WTC11 (cell line): ENCODE data around the gene LMOD2. TPM values are rescaled to one million over a fixed set of nuclear protein-coding genes. Genes with fewer than 3 reads are reported as not detected.

Experiments
- ATAC-seq: fragments of 200-7000 bp; cut with Tn5 transposase; 2 replicates; pipeline ENCODE4 v1.10.0; 2021; ENCODE audit warnings: mild to moderate bottlenecking, moderate library complexity
- CTCF ChIA-PET: fragments of 300-600 bp; sonication (Branson Sonifier 250); formaldehyde crosslinking; loops from one replicate; lab custom pipeline; 2021; ENCODE audit warnings: antibody characterized with exemption; lab: Charles Lee
- POLR2A ChIA-PET: fragments of 350-600 bp; sonication (Branson Sonifier 250); formaldehyde crosslinking; loops from one replicate; lab custom pipeline; 2021; ENCODE audit warnings: antibody characterized with exemption; lab: Charles Lee
- DNase-seq: peaks from one replicate; pipeline ENCODE4 v3.0.0; 2021; ENCODE audit warnings: low spot score
- H3K27ac Mint-ChIP-seq: 2 replicates; pipeline ENCODE4 v1.8.0; 2021; ENCODE audit warnings: mixed read lengths
- H3K27me3 Mint-ChIP-seq: 2 replicates; pipeline ENCODE4 v1.8.0; 2021; ENCODE audit warnings: low read depth, mild to moderate bottlenecking, moderate library complexity, mixed read lengths
- H3K36me3 Mint-ChIP-seq: 2 replicates; pipeline ENCODE4 v1.8.0; 2021; ENCODE audit warnings: mixed read lengths
- H3K4me1 Mint-ChIP-seq: 2 replicates; pipeline ENCODE4 v1.8.0; 2022; ENCODE audit warnings: mixed read lengths
- H3K4me3 Mint-ChIP-seq: 2 replicates; pipeline ENCODE4 v1.8.0; 2021; ENCODE audit warnings: mild to moderate bottlenecking, moderate library complexity, mixed read lengths
- H3K9me3 Mint-ChIP-seq: 2 replicates; pipeline ENCODE4 v1.8.0; 2021; ENCODE audit warnings: mixed read lengths
- CREB1 ChIP-seq: sonication (generic); formaldehyde crosslinking; IDR thresholded peaks from 2 replicates; pipeline ENCODE4 v1.8.0; 2023; ENCODE audit warnings: mild to moderate bottlenecking, missing genetic modification reagents
- CREM ChIP-seq: sonication (generic); formaldehyde crosslinking; IDR thresholded peaks from 2 replicates; pipeline ENCODE4 v1.8.1; 2022; ENCODE audit warnings: mild to moderate bottlenecking, missing genetic modification reagents, moderate library complexity
- EMX1 ChIP-seq: fragments of 250-450 bp; sonication (Bioruptor Pico); IDR thresholded peaks from 2 replicates; pipeline ENCODE4 v1.8.0; 2021; ENCODE audit warnings: mild to moderate bottlenecking
- ETV6 ChIP-seq: sonication (generic); formaldehyde crosslinking; IDR thresholded peaks from 2 replicates; pipeline ENCODE4 v1.8.1; 2022; ENCODE audit warnings: mild to moderate bottlenecking, missing genetic modification reagents
- GABPB1 ChIP-seq: sonication (generic); formaldehyde crosslinking; IDR thresholded peaks from 2 replicates; pipeline ENCODE4 v1.8.1; 2023; ENCODE audit warnings: mild to moderate bottlenecking, missing genetic modification reagents
- GRHL2 ChIP-seq: fragments of 250-450 bp; sonication (Bioruptor Pico); IDR thresholded peaks from 2 replicates; pipeline ENCODE4 v1.8.0; 2022; ENCODE audit warnings: mild to moderate bottlenecking, moderate library complexity; ENCODE audit not compliant: insufficient replicate concordance, severe bottlenecking
- MYBL2 ChIP-seq: sonication (generic); formaldehyde crosslinking; IDR thresholded peaks from 2 replicates; pipeline ENCODE4 v1.8.1; 2023; ENCODE audit warnings: mild to moderate bottlenecking, moderate library complexity, missing genetic modification reagents
- NR1H2 ChIP-seq: sonication (generic); formaldehyde crosslinking; IDR thresholded peaks from 2 replicates; pipeline ENCODE4 v1.9.0; 2021; ENCODE audit warnings: mild to moderate bottlenecking, moderate library complexity, missing genetic modification reagents
- SMAD4 ChIP-seq: sonication (generic); formaldehyde crosslinking; IDR thresholded peaks from 2 replicates; pipeline ENCODE4 v1.8.0; 2022; ENCODE audit warnings: mild to moderate bottlenecking, missing genetic modification reagents
- SOX15 ChIP-seq: fragments of 250-450 bp; sonication (Bioruptor Pico); IDR thresholded peaks from 2 replicates; pipeline ENCODE4 v1.9.0; 2021; ENCODE audit warnings: mild to moderate bottlenecking
- SP1 ChIP-seq: sonication (generic); formaldehyde crosslinking; conservative IDR thresholded peaks from 2 replicates; pipeline ENCODE4 v1.8.1; 2022; ENCODE audit warnings: missing genetic modification reagents
- TP53 ChIP-seq: sonication (generic); formaldehyde crosslinking; IDR thresholded peaks from 2 replicates; pipeline ENCODE4 v1.8.1; 2023; ENCODE audit warnings: mild to moderate bottlenecking, missing genetic modification reagents
- ZBTB21 ChIP-seq: sonication (generic); formaldehyde crosslinking; IDR thresholded peaks from 2 replicates; pipeline ENCODE4 v1.8.1; 2023; ENCODE audit warnings: mild to moderate bottlenecking, missing genetic modification reagents, borderline replicate concordance
- ZNF219 ChIP-seq: sonication (generic); formaldehyde crosslinking; IDR thresholded peaks from 2 replicates; pipeline ENCODE4 v1.8.0; 2023; ENCODE audit warnings: missing genetic modification reagents, mild to moderate bottlenecking, borderline replicate concordance
- ZNF317 ChIP-seq: sonication (generic); formaldehyde crosslinking; IDR thresholded peaks from 2 replicates; pipeline ENCODE4 v1.8.1; 2023; ENCODE audit warnings: low read depth, mild to moderate bottlenecking, moderate library complexity, missing genetic modification reagents, borderline replicate concordance
- total RNA-seq: library from RNA; stranded (reverse); gene quantifications from 3 replicates; pipeline ENCODE4 v1.2.3, GENCODE V29; 2021
- TF ChIP-seq, protein P1 (sequence below): sonication (generic); formaldehyde crosslinking; IDR thresholded peaks from 2 replicates; pipeline ENCODE4 v1.8.0; 2022; ENCODE audit warnings: missing genetic modification reagents
- TF ChIP-seq, protein P2 (sequence below): sonication (generic); formaldehyde crosslinking; IDR thresholded peaks from 2 replicates; pipeline ENCODE4 v1.8.1; 2023; ENCODE audit warnings: mild to moderate bottlenecking, moderate library complexity, missing genetic modification reagents
- TF ChIP-seq, protein P3 (sequence below): sonication (generic); formaldehyde crosslinking; IDR thresholded peaks from 2 replicates; pipeline ENCODE4 v1.8.0; 2022; ENCODE audit warnings: mild to moderate bottlenecking, missing genetic modification reagents
- TF ChIP-seq, protein P4 (sequence below): fragments of 200-600 bp; IDR thresholded peaks from 2 replicates; pipeline ENCODE4 v1.8.0; 2022; ENCODE audit warnings: antibody characterized with exemption
- TF ChIP-seq, protein P5 (sequence below): sonication (generic); formaldehyde crosslinking; IDR thresholded peaks from 2 replicates; pipeline ENCODE4 v1.8.0; 2023; ENCODE audit warnings: missing genetic modification reagents
- TF ChIP-seq, protein P6 (sequence below): sonication (generic); formaldehyde crosslinking; IDR thresholded peaks from 2 replicates; pipeline ENCODE4 v1.8.1; 2022; ENCODE audit warnings: low read depth, mild to moderate bottlenecking, moderate library complexity, missing genetic modification reagents, borderline replicate concordance
- TF ChIP-seq, protein P7 (sequence below): sonication (generic); formaldehyde crosslinking; conservative IDR thresholded peaks from 2 replicates; pipeline ENCODE4 v1.8.1; 2023; ENCODE audit warnings: mild to moderate bottlenecking, low read depth, missing genetic modification reagents, moderate library complexity

Gene LMOD2
- total RNA-seq, 1 experiment from 2014 or later: not detected

DNA sequence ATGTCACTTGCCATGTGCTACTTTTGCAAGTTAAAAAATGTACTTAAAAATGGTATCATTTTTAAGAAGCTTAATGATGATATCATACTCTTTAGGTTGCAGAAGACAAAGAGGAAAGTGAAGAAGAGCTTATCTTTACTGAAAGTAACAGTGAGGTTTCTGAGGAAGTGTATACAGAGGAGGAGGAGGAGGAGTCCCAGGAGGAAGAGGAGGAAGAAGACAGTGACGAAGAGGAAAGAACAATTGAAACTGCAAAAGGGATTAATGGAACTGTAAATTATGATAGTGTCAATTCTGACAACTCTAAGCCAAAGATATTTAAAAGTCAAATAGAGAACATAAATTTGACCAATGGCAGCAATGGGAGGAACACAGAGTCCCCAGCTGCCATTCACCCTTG is 6.1 kb downstream of the LMOD2 start:
- no peak overlapping the region for H3K4me3 Mint-ChIP-seq
- no peaks in the 10 kb centered on the region; the same call in 1 of the 2 replicates for H3K27me3 Mint-ChIP-seq
- peaks cover 22% of the 10 kb centered on the region for H3K4me1 Mint-ChIP-seq
- no peaks in the 10 kb centered on the region for H3K36me3 Mint-ChIP-seq
- DNase-seq (no peak), ATAC-seq (no peak)
- peaks cover 8% of the 10 kb centered on the region; the same call in 1 of the 2 replicates for H3K9me3 Mint-ChIP-seq
- TF ChIP-seq, protein P1, sequence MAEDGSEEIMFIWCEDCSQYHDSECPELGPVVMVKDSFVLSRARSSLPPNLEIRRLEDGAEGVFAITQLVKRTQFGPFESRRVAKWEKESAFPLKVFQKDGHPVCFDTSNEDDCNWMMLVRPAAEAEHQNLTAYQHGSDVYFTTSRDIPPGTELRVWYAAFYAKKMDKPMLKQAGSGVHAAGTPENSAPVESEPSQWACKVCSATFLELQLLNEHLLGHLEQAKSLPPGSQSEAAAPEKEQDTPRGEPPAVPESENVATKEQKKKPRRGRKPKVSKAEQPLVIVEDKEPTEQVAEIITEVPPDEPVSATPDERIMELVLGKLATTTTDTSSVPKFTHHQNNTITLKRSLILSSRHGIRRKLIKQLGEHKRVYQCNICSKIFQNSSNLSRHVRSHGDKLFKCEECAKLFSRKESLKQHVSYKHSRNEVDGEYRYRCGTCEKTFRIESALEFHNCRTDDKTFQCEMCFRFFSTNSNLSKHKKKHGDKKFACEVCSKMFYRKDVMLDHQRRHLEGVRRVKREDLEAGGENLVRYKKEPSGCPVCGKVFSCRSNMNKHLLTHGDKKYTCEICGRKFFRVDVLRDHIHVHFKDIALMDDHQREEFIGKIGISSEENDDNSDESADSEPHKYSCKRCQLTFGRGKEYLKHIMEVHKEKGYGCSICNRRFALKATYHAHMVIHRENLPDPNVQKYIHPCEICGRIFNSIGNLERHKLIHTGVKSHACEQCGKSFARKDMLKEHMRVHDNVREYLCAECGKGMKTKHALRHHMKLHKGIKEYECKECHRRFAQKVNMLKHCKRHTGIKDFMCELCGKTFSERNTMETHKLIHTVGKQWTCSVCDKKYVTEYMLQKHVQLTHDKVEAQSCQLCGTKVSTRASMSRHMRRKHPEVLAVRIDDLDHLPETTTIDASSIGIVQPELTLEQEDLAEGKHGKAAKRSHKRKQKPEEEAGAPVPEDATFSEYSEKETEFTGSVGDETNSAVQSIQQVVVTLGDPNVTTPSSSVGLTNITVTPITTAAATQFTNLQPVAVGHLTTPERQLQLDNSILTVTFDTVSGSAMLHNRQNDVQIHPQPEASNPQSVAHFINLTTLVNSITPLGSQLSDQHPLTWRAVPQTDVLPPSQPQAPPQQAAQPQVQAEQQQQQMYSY (CRISPR knock-in tag): no peak
- TF ChIP-seq ZNF219 (CRISPR knock-in tag) (no peak), TP53 (CRISPR knock-in tag) (no peak), GABPB1 (CRISPR knock-in tag) (no peak), GRHL2 (CRISPR knock-in tag) (no peak), ETV6 (CRISPR knock-in tag) (no peak), SMAD4 (no peak), EMX1 (CRISPR knock-in tag) (no peak)
- TF ChIP-seq, protein P2, sequence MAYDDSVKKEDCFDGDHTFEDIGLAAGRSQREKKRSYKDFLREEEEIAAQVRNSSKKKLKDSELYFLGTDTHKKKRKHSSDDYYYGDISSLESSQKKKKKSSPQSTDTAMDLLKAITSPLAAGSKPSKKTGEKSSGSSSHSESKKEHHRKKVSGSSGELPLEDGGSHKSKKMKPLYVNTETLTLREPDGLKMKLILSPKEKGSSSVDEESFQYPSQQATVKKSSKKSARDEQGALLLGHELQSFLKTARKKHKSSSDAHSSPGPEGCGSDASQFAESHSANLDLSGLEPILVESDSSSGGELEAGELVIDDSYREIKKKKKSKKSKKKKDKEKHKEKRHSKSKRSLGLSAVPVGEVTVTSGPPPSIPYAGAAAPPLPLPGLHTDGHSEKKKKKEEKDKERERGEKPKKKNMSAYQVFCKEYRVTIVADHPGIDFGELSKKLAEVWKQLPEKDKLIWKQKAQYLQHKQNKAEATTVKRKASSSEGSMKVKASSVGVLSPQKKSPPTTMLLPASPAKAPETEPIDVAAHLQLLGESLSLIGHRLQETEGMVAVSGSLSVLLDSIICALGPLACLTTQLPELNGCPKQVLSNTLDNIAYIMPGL (CRISPR knock-in tag): no peak
- TF ChIP-seq, protein P3, sequence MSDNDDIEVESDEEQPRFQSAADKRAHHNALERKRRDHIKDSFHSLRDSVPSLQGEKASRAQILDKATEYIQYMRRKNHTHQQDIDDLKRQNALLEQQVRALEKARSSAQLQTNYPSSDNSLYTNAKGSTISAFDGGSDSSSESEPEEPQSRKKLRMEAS: no peak
- TF ChIP-seq, protein P4, sequence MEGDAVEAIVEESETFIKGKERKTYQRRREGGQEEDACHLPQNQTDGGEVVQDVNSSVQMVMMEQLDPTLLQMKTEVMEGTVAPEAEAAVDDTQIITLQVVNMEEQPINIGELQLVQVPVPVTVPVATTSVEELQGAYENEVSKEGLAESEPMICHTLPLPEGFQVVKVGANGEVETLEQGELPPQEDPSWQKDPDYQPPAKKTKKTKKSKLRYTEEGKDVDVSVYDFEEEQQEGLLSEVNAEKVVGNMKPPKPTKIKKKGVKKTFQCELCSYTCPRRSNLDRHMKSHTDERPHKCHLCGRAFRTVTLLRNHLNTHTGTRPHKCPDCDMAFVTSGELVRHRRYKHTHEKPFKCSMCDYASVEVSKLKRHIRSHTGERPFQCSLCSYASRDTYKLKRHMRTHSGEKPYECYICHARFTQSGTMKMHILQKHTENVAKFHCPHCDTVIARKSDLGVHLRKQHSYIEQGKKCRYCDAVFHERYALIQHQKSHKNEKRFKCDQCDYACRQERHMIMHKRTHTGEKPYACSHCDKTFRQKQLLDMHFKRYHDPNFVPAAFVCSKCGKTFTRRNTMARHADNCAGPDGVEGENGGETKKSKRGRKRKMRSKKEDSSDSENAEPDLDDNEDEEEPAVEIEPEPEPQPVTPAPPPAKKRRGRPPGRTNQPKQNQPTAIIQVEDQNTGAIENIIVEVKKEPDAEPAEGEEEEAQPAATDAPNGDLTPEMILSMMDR: no peak
- TF ChIP-seq, protein P5, sequence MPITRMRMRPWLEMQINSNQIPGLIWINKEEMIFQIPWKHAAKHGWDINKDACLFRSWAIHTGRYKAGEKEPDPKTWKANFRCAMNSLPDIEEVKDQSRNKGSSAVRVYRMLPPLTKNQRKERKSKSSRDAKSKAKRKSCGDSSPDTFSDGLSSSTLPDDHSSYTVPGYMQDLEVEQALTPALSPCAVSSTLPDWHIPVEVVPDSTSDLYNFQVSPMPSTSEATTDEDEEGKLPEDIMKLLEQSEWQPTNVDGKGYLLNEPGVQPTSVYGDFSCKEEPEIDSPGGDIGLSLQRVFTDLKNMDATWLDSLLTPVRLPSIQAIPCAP (CRISPR knock-in tag): no peak
- H3K27ac Mint-ChIP-seq: no peak overlapping the region
- POLR2A ChIA-PET: no interaction called here
- CTCF ChIA-PET: interaction anchor here (1.3 to 1.8 kb wide), 3 partner anchors 21 to 38 kb away, joined by 3 to 6 read pairs (median 4); no protein-coding TSS in a partner anchor

GRCh38 chr7:123662293-123662692 is 6.6 kb downstream of the LMOD2 start:
- POLR2A ChIA-PET: no interaction called here
- TF ChIP-seq ZBTB21: no peak
- TF ChIP-seq SP1: no peak
- TF ChIP-seq, protein P6, sequence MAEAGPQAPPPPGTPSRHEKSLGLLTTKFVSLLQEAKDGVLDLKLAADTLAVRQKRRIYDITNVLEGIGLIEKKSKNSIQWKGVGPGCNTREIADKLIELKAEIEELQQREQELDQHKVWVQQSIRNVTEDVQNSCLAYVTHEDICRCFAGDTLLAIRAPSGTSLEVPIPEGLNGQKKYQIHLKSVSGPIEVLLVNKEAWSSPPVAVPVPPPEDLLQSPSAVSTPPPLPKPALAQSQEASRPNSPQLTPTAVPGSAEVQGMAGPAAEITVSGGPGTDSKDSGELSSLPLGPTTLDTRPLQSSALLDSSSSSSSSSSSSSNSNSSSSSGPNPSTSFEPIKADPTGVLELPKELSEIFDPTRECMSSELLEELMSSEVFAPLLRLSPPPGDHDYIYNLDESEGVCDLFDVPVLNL (CRISPR knock-in tag): no peak
- no peak for TF ChIP-seq EMX1 (CRISPR knock-in tag)
- no peak for TF ChIP-seq SOX15 (CRISPR knock-in tag)
- TF ChIP-seq ZNF317 (CRISPR knock-in tag): no peak
- TF ChIP-seq MYBL2 (CRISPR knock-in tag): no peak
- TF ChIP-seq, protein P7, sequence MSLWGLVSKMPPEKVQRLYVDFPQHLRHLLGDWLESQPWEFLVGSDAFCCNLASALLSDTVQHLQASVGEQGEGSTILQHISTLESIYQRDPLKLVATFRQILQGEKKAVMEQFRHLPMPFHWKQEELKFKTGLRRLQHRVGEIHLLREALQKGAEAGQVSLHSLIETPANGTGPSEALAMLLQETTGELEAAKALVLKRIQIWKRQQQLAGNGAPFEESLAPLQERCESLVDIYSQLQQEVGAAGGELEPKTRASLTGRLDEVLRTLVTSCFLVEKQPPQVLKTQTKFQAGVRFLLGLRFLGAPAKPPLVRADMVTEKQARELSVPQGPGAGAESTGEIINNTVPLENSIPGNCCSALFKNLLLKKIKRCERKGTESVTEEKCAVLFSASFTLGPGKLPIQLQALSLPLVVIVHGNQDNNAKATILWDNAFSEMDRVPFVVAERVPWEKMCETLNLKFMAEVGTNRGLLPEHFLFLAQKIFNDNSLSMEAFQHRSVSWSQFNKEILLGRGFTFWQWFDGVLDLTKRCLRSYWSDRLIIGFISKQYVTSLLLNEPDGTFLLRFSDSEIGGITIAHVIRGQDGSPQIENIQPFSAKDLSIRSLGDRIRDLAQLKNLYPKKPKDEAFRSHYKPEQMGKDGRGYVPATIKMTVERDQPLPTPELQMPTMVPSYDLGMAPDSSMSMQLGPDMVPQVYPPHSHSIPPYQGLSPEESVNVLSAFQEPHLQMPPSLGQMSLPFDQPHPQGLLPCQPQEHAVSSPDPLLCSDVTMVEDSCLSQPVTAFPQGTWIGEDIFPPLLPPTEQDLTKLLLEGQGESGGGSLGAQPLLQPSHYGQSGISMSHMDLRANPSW (CRISPR knock-in tag): no peak
- TF ChIP-seq NR1H2 (CRISPR knock-in tag): no peak
- no peak for TF ChIP-seq CREB1 (CRISPR knock-in tag)
- TF ChIP-seq CREM (CRISPR knock-in tag): no peak

More at GRCh38 chr7:123662293-123662692, 6.6 kb downstream of the LMOD2 start:
- H3K27me3 Mint-ChIP-seq: no peaks in the 10 kb centered on the region; the same call in 1 of the 2 replicates
- ATAC-seq (no peak), DNase-seq (no peak)
- H3K36me3 Mint-ChIP-seq: no peaks in the 10 kb centered on the region
- peaks cover 8% of the 10 kb centered on the region; the same call in 1 of the 2 replicates for H3K9me3 Mint-ChIP-seq
- CTCF ChIA-PET: interaction anchor here (0.8 to 1.5 kb wide), 5 partner anchors 18 to 87 kb away, joined by 3 to 5 read pairs (median 3); no protein-coding TSS in a partner anchor
- no peak overlapping the region for H3K4me3 Mint-ChIP-seq
- no peak overlapping the region for H3K27ac Mint-ChIP-seq
- peaks cover 21% of the 10 kb centered on the region for H3K4me1 Mint-ChIP-seq
